ENCODE measurements around the gene AK8.

Gene AK8

GRCh38 chr9:132883349-132884294 lies 5.5 kb upstream of the AK8 start:
- no peak for TF ChIP-seq CTCF (IDR thresholded peaks at IDR 0.05)
- no peaks in the 10 kb centered on the region for H3K36me3 ChIP-seq (ENCODE audit: control insufficient read depth, insufficient read depth, low read length)
- no peak overlapping the region for H2AFZ ChIP-seq
- no peaks in the 10 kb centered on the region for H3K4me1 ChIP-seq
- H3K4me3 ChIP-seq (ENCODE audit: low read depth, low read length) = no peak overlapping the region
- H3K9ac ChIP-seq = no peak overlapping the region
- no peaks in the 10 kb centered on the region for H3K79me2 ChIP-seq
- no peaks in the 10 kb centered on the region for H3K9me3 ChIP-seq (ENCODE audit: control insufficient read depth, low read length)
- no peak overlapping the region for H3K27ac ChIP-seq
- H3K27me3 ChIP-seq (ENCODE audit: control insufficient read depth, insufficient read depth, low read length) = no peaks in the 10 kb centered on the region
- H3K4me2 ChIP-seq (ENCODE audit: low read length) = no peak overlapping the region

- Histone ChIP-seq H3K4me1 (no peaks in the 10 kb centered on the region), H3K9me3 (ENCODE audit: control insufficient read depth, low read length) (no peaks in the 10 kb centered on the region), H3K27ac (no peak overlapping the region), H3K79me2 (no peaks in the 10 kb centered on the region), H3K9ac (no peak overlapping the region), H2AFZ (no peak overlapping the region), H3K27me3 (ENCODE audit: control insufficient read depth, insufficient read depth, low read length) (no peaks in the 10 kb centered on the region), H3K4me3 (ENCODE audit: low read depth, low read length) (no peak overlapping the region), H3K4me2 (ENCODE audit: low read length) (no peak overlapping the region), H3K36me3 (ENCODE audit: control insufficient read depth, insufficient read depth, low read length) (no peaks in the 10 kb centered on the region)
- TF ChIP-seq CTCF (IDR thresholded peaks at IDR 0.05) = no peak
Observed at GRCh38 chr9:132882616-132883015, 4.5 kb upstream of the AK8 start.

GRCh38 chr9:132881826-132882225 lies 3.7 kb upstream of the AK8 start:
- Histone ChIP-seq H3K27me3 (ENCODE audit: control insufficient read depth, insufficient read depth, low read length) (no peaks in the 10 kb centered on the region), H3K4me2 (ENCODE audit: low read length) (no peak overlapping the region), H2AFZ (no peak overlapping the region), H3K36me3 (ENCODE audit: control insufficient read depth, insufficient read depth, low read length) (no peaks in the 10 kb centered on the region), H3K9me3 (ENCODE audit: control insufficient read depth, low read length) (no peaks in the 10 kb centered on the region), H3K9ac (no peak overlapping the region), H3K4me1 (no peaks in the 10 kb centered on the region), H3K4me3 (ENCODE audit: low read depth, low read length) (no peak overlapping the region), H3K27ac (no peak overlapping the region), H3K79me2 (no peaks in the 10 kb centered on the region)
- no peak for TF ChIP-seq CTCF (IDR thresholded peaks at IDR 0.05)

GRCh38 chr9:132880324-132880661 lies 2.2 kb upstream of the AK8 start:
- Histone ChIP-seq H3K4me3 (ENCODE audit: low read depth, low read length) (no peak overlapping the region), H3K79me2 (no peaks in the 10 kb centered on the region), H3K27ac (no peak overlapping the region), H3K9ac (no peak overlapping the region), H3K36me3 (ENCODE audit: control insufficient read depth, insufficient read depth, low read length) (no peaks in the 10 kb centered on the region), H3K9me3 (ENCODE audit: control insufficient read depth, low read length) (no peaks in the 10 kb centered on the region), H3K4me1 (no peaks in the 10 kb centered on the region), H3K4me2 (ENCODE audit: low read length) (no peak overlapping the region), H3K27me3 (ENCODE audit: control insufficient read depth, insufficient read depth, low read length) (no peaks in the 10 kb centered on the region), H2AFZ (no peak overlapping the region)
- no peak for TF ChIP-seq CTCF (IDR thresholded peaks at IDR 0.05)

Measured in parathyroid adenoma (tissue), 2 donors.